NCI-H748 treated with DMSO at 0.1 percent for 48 hours (cell line): Measurements from ENCODE around the gene ANKMY1.
"Not testable (repeated sequence)": the region's sequence is repeated elsewhere in the genome, so short reads cannot be mapped to it uniquely, and the experiment has no call there.

Experiments used
- DNase-seq: peaks from one replicate; lab custom pipeline; 2025; lab: John Stamatoyannopoulos, UW

The ANKMY1 gene

DNA sequence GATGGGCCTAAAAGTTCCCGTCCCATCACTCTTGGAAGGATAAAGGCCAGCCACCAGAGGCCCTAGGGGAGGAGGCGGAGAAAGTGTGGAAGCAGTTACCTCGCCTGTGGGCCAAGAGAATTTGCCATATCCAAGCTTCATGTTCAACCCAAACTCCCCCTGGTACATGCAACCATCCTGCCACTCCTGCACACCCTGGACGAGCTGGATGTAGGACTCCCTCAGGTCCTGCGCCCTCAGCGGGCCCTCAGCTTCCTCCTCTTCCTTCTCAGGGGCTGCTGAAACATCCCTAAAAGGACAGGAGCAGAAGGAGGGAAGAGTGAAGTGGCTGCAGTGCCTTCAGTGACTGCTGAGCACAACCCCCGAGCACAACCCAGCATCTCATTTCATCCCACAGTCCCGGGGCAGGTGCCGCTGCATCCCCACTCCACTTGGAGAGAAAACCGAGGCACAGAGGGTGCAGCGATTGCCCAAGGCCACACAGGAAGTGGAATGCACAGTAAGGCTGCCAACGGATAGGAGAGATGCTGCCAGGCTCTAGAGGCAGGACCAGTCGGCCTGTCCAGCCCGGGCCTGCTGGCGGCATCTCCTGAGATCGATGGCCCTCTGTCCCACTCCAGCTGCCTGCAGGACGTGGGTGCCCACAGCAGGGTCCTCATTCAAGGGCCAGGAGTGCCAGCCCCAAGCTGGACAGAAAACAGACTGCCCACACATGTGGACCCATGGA lies 2.9 kb downstream of the ANKMY1 start:
- no peak for DNase-seq

DNA sequence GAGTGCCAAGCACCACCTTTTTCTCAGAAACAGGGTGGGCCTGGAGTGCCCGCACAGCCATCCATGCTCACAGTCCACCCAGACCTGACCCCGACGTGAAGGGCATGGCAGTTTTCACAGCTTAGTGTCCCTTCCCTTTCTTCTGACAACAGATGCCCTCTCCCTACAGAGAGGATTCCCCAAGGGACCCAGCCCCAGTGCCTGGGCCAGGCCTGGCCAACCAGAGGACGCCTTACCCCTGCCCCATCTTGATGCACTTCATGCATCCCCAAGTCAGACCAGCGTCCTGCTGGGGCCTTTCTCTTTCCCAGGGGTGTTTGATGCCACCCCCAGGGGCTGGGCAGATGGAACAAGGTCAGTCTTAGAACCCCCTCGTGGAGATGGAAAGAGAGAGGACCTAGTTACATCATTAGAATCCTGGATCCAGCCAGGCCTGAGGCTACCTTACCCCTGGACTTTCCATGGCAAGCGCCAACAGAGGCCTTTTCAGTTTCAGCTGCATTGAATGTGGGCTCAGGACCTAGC lies 3.8 kb downstream of the ANKMY1 start:
- no peak for DNase-seq

DNA sequence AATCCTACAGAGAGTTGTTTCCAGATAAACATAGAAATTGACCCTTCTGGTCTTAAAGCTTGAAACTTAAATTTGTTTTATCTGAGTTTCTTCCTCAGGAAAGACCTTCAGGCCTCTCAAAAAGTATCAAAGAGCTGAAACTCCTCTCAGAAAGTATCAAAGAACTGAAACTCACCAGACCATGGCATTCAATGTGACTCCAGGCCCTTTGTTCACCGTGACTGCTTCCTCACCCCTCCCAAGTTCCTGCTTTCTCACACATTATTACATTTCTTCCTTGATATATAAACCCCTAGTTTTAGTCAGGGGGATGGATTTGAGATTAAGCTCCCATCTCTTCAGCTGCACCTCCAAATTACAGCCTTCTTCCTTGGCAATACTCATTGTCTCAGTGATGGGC lies 6.0 kb downstream of the ANKMY1 start:
- DNase-seq = no peak

DNA sequence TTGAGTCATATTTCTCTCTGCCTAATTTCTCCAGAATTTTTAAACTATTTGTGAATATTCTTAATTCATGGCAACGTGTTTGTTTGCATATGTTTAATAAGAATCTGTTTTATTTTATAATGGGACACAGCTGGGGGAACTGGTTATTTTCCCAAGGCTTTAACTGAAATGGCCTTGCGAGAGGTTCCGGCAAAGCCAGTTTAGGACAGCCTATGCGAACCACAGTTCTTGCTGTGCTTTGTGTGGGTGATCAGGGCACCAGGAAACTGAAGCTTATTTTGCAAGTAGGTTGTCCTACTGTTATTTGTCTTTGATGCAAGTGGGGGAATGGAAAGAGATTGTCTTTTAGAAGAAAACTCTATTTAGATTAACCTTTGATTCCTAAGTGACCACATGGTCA lies 6.5 kb downstream of the ANKMY1 start:
- DNase-seq = no peak

DNA sequence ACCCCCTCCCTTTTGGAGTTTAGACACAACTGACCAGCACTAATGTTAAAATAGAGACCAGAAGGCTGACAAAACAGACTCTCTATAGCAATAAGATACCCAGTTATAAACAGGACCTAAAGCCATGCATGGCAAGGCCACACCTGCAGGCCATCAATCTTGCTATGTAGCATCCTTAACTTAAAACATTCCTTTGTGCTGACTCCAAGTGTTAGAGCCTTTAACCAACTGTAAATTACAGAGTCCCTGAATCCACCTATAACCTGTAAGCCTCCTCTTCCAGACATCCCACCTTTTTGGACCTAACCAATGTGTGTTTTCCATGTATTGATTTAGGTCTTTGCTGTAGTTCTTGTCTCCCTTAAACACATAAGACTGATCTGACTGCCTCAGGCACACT lies 17.9 kb downstream of the ANKMY1 start:
- no peak for DNase-seq

DNA sequence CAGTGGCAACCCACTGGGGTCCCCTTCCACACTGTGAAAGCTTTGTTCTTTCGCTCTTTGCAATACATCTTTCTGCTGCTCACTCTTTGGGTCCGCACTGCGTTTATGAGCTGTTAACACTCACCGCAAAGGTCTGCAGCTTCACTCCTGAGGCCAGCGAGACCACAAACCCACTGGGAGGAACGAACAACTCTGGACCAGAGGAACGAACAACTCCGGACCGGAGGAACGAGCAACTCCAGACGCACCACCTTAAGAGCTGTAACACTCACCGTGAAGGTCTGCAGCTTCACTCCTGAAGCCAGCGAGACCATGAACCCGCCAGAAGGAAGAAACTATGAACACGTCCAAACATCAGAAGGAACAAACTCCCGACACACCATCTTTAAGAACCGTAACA lies 18.7 kb downstream of the ANKMY1 start:
- DNase-seq = not testable (repeated sequence)

DNA sequence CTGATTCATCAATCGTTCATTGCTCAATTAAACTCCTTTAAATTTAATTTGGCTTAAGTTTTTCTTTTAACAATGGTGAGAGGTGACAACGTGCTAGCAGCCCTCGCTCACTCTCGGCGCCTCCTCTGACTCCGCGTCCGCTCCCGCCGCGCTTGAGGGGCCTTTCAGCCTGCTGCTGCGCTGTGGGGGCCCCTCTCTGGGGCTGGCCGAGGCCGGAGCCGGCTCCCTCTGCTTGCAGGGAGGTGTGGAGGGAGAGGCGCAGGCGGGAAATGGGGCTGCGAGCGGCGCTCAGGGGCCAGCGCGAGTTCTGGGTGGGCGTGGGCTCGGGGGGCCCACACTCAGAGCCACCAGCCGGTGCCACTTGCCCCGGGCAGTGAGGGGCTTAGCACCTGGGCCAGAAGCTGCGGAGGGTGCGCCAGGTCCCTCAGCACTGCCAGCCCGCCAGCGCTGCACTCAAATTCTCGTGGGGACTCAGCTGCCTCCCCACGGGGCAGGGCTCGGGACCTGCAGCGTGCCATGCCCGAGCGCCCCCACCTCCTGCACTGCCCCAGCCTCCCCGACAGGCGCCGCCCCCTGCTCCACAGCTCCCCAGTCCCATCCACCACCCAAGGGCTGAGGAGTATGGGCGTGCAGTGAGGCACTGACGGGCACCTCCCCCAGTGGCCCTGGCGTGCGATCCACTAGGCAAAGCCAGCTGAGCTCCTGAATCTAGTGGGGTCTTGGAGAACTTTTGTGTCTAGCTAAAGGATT lies 19.6 kb downstream of the ANKMY1 start:
- no peak for DNase-seq

DNA sequence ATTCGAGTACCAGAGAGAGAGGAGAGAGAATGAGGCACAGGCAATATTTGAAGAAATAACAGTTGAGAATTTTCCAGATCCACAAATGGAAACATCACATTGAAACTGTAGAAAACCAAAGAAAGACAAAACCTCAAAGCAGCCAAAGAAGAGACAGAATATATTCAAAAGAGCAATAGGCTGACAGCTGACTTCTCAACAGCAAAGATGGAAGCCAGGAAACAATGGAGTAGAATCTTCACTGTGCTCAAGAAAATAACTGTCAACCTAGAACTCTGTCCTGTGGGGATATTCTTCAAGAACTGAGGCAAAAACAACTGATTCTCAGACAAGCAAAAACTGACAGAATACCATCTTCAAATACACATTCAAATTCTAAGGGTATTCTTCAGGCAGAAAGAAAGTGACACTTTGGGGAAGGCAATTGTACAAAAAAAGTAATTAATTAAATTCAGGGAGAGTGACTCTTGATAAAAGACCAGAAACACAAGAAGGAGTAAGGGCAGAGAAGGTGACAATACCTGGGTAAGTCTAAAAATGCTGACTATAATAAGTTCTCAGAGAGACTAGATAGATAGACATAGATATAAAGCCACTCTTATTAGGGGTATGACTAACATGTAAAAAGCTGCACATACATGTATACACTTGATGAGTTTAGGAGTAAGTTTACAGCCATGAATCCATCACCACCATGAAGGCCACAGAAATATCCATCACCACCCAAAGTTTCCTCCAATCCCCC lies 25.6 kb downstream of the ANKMY1 start:
- no peak for DNase-seq

DNA sequence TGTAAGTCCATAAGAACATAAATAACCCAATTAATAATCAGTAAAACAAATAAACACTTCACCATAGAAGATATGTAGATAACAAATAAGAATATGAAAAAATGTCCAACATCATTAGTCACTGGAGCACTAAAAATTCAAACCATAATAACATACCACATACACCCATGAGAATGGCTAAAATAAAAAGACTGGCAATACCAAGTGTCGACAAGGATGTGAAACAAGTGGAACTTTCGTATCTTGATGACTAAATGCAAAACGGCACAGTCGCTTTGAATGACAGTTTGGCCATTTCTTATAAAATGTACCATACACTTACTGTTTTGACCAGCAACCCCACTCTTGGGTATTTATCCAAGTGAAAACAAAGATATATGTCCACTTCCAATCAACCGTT lies 26.8 kb downstream of the ANKMY1 start:
- DNase-seq = no peak

DNA sequence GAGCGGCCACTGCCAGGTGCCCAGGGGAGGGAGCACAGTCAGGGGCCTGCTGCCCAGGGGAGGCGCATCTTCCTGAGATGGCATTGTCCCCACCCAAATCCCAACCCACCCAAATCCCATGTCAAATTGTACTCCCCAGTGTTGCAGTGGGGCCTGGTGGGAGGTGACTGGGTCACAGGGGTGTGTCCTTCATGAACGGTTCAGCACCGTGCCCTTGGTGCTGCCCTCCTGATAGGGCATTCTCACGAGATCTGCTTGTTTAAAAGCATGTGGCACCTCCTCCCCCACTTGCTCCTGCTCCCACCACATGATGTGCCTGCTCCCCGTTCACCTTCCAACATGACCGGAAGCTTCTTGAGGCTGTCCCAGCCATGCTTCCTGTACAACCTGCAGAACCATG lies 27.6 kb downstream of the ANKMY1 start:
- no peak for DNase-seq

DNA sequence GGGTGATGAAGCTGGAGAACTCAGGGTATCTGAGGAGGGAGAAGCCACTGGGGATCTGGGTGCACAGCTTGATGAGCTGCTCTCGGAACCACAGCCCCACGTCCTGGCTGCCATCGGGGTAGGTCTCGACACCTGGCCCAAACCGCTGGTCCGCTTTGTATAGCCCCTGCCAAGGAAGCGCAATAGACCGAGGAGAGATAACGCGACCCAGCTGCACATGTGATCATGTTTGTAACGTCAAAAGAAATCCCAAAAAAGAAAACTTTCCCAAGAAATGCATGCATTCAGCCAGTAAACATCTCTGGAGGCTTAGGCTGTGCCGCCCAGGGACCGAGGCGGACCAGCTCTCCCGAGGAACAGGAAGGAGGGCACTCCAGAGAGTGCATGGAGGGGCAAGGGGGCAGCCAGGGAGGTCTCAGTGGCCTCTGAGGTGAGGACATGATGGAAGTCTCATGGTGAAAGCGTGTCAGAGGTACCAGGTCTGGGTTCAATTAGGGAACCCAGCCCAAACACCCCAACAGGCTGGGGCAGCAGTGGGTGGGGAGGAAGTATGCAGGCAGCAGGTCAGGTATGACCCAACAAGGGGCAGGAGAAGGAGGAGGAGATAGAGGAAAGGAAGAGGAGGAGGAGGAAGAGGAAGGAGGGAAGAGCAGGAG lies 28.3 kb downstream of the ANKMY1 start:
- DNase-seq = no peak

DNA sequence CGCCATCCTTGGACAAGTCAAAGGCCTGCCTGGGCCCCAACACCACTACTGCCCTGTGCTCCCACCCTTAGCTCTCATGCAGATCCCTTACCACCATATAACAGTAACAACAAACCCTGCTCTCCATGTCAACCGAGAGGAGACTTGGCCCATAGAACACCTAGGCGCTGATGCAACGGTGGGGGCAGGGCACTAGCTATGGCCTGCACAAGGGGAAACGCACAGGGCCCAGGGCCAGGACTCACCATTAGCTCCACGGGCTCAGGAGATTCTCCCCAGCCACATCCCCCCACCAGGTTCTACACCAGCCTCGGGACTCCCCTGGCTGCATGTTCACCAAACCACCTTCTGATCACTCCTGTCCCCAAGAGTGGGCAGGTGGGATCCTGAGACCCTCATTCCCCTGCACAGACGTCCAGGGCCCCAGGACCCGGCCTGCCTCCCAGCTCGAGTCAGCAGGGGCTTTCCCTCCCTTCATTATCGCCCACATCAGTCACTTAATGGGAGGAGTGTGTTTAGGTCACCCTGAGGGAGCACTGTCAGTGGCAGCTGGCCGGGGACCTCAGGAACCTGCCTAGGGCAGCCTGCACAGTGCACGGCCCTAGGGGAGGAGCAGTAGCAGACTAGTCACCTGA lies 29.3 kb downstream of the ANKMY1 start:
- no peak for DNase-seq

DNA sequence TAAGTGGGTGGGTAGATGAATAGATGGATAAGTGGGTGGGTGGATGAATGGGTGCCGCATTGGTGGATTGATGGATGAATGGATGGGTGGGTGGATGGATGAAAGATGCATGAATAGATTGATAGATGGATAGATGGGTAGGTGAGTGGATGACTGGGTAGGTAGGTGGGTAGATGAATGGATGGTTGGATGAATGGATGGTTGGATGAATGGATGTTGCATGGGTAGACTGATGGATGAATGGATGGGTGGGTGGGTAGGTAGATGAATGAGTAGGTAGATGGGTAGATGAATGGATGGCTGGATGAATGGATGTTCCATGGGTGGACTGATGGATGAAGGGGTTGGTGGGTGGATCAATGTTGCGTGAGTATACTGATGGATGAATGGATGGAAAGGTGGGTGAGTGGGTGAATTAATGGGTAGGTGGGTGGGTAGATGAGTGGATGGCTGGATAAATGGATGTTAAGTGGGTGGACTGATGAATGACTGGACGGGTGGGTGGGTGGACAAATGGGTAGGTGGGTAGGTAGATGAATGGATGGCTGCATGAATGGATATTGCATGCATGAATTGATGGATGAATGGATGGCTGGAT lies 30.5 kb downstream of the ANKMY1 start:
- DNase-seq = no peak

DNA sequence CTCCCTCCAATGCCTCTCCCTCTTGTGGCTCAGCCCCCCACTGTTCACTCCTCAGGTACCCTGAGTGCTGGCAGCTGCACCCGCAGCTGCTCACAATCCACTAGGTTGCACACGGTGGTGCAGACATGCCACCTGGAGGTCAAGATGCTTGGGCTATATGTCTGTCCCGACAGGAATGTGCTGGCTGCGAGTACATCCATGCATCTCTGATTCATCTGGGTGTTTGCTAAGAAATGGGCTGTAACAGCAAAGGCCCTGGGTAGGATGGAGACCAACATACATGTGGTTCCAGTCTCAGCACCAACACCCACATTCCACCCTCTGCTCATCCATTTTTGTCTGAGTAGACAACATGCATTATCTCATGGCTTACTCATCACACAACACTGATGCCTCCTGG lies 31.3 kb downstream of the ANKMY1 start:
- no peak for DNase-seq

DNA sequence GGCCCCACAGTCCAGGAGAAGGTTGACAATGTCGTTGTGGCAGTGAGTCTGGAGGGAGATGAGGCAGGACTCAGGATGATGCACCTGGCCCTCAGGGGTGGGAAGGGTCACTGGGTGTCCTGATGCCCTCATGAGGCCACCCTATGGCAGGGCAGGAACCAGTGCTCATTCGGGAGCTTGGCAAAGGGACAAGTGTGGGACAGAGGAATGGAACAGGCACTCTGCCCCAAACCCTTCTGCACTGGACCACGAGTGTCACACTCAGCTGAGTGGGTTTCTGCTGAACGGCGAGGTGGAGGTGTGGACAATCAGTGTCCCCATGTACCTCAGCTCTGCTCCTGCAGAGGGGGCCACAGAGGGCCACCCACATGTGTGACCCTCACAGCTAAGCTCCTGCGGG lies 32.0 kb downstream of the ANKMY1 start:
- no peak for DNase-seq

DNA sequence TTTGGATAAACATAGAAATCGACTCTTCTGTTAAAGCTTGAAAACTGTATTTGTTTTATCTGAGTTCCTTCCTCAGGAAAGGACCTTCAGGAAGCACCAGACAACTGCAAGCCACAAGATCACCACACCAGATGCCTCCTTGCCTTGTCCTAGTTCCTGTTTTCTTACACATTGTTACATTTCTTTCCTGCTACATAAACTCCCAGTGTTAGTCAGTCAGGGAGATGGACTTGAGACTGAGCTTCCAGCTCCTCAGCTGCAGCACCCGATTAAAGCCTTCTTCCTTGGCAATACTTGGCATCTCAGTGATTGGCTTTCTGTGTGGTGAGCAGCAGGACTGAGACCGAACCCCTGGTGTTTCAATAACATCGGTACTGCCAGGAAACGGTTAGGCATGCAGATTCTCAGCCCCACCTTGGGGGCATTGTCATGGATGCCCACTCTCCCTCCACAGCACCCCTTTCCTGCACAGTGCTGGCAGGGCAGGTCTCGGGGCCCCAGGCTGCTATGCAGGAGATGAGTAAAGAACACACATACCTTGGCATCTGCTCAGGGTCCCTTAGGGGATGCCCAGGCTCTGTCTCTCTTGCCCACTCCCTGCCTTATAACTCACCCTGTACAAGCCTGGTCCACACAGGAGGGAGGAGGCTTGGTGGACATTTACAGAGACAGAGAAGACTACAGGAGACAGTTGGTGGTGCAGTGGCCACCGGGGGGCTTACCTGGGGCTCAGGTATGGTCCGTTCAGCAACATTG lies 32.6 kb downstream of the ANKMY1 start:
- DNase-seq = no peak

DNA sequence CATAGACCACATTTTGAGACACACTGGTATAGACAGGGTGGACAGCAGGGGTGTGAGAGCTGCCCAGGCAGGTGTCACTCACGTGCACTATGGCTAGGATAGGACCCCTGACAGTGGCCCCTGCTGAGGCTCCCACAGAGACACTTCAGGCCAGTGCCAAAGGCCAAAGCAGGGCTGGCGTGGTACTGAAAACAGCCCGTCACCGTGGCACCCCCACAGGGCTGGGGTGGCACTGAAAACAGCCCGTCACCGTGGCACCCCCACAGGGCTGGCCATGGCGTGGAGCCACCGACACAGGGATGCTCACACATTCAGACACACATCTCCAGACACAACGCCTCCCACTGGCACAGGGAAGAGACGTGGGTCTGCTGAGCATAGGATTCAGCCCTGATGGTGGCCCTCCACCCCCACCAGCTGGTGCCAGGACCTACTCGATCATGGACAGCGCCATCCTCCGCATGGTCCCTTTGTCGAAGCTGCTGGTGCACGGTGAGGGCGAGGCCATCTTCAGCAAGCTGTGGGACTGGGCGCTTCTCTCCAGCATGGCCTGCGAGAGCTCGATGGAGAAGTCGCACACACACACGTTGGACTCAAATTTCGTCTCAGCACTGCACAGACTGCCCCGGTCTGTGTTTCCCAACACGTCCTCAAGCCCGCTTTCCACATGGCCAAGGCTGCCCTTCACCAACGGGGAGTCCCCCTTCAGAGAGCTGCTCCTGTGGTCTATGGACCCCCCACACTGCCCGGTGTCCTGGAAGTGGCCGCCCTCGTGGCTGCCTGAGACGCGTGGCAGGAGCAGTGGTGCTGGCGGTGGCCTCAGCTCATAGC lies 34.1 kb downstream of the ANKMY1 start:
- DNase-seq = no peak

DNA sequence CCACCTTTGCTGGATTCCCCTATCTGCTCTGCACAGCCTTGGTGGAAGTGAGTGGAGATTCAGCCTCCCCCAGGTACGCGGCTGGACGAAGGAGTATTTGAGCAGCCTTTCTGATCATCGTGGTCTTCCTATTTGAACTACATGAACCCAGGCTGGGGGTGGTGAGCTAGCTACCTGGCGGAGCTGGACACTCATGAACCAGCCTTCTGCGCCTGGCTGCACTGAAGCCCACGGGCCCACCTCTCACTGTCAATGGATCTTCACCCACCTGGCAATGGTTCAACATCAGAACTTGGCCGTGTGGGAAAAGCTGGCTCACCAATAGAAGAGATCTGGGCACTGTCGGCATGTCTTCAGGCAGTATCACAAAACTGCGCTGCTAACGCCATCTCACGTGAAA lies 35.4 kb downstream of the ANKMY1 start:
- no peak for DNase-seq

DNA sequence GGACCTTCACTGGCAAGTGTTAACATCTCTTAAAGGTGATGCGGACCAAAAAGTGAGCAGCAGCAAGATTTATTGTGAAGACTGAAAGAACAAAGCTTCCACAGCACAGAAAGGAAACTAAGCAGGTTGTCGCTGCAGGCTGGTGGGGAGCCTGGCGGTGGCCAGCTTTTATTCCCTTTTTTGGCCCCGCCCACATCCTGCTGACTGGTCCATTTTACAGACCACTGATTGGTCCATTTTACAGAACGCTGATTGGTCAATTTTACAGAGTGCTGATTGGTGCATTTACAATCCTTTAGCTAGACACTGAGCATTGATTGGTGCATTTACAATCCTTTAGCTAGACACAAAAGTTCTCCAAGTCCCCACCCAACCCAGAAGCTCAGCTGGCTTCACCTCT lies 35.9 kb downstream of the ANKMY1 start:
- DNase-seq = not testable (repeated sequence)

DNA sequence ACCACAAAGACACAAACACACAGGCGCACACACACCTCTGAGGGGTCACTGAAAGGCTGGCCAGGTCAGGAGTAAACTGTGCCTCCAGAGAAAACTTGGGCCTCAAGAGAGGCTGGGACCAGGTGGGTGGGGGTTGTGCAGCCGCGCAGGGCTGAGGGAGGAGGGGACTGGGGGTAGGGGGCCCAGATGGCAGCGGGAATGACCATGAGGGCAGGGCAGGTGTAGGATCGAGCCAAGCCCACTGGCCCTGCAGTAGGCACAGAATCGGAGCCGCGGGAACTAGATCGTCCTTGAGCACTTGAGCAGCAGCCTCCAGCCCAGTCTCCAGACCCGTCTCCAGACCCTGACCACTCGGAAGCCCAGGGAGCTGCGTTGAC lies 36.8 kb downstream of the ANKMY1 start:
- no peak for DNase-seq
